Dendritic cell treated with granulocyte-macrophage colony-stimulating factor and Interleukin-4, amounts not matched to agents 40 ng/mL and 50 ng/mL, for 4 days (primary cell): ENCODE data around the gene PTPRN2.

ENCODE experiments used
- H3K27ac Mint-ChIP-seq: one replicate; pipeline ENCODE4 v1.8.0; 2022; ENCODE audit warnings: mild to moderate bottlenecking, mixed read lengths
- H3K27me3 Mint-ChIP-seq: one replicate; pipeline ENCODE4 v1.8.0; 2022; ENCODE audit warnings: mild to moderate bottlenecking, mixed read lengths
- H3K36me3 Mint-ChIP-seq: one replicate; pipeline ENCODE4 v1.8.0; 2022; ENCODE audit warnings: low read depth, mixed read lengths
- H3K4me1 Mint-ChIP-seq: one replicate; pipeline ENCODE4 v1.8.0; 2022; ENCODE audit warnings: low read depth, mixed read lengths
- H3K4me3 Mint-ChIP-seq: one replicate; pipeline ENCODE4 v1.8.0; 2022; ENCODE audit warnings: mild to moderate bottlenecking, moderate library complexity, mixed read lengths
- H3K9me3 Mint-ChIP-seq: one replicate; pipeline ENCODE4 v1.8.0; 2022; ENCODE audit warnings: mixed read lengths
- intact Hi-C: fragments of 100-400 bp; cut with micrococcal nuclease; formaldehyde crosslinking; loops from one replicate; pipeline ENCODE4 v1.15.0; 2022

Gene PTPRN2

GRCh38 chr7:157828881-157829280 lies 758.7 kb downstream of the PTPRN2 start:
- intact Hi-C loops: no loop called here
- H3K27me3 Mint-ChIP-seq: peaks cover 20% of the 10 kb centered on the region
- no peaks in the 10 kb centered on the region for H3K4me1 Mint-ChIP-seq
- H3K9me3 Mint-ChIP-seq: no peaks in the 10 kb centered on the region
- H3K4me3 Mint-ChIP-seq: no peak overlapping the region
- H3K27ac Mint-ChIP-seq: no peak overlapping the region
- H3K36me3 Mint-ChIP-seq: no peaks in the 10 kb centered on the region

GRCh38 chr7:157828190-157828589 lies 759.4 kb downstream of the PTPRN2 start:
- Mint-ChIP-seq H3K9me3 (no peaks in the 10 kb centered on the region), H3K27ac (no peak overlapping the region), H3K36me3 (no peaks in the 10 kb centered on the region), H3K4me3 (no peak overlapping the region), H3K4me1 (no peaks in the 10 kb centered on the region), H3K27me3 (peaks cover 20% of the 10 kb centered on the region)
- intact Hi-C loops: no loop called here

GRCh38 chr7:157827863-157828160 lies 759.8 kb downstream of the PTPRN2 start:
- peaks cover 20% of the 10 kb centered on the region for H3K27me3 Mint-ChIP-seq
- intact Hi-C loops: no loop called here
- no peaks in the 10 kb centered on the region for H3K4me1 Mint-ChIP-seq
- no peak overlapping the region for H3K4me3 Mint-ChIP-seq
- H3K27ac Mint-ChIP-seq: no peak overlapping the region
- no peaks in the 10 kb centered on the region for H3K36me3 Mint-ChIP-seq
- H3K9me3 Mint-ChIP-seq: no peaks in the 10 kb centered on the region

GRCh38 chr7:157827045-157827862 lies 760.4 kb downstream of the PTPRN2 start:
- Mint-ChIP-seq H3K4me3 (no peak overlapping the region), H3K9me3 (no peaks in the 10 kb centered on the region)
- intact Hi-C loops: no loop called here

GRCh38 chr7:157826566-157826965 lies 761.1 kb downstream of the PTPRN2 start:
- peaks cover 15% of the 10 kb centered on the region for H3K27me3 Mint-ChIP-seq
- H3K9me3 Mint-ChIP-seq: no peaks in the 10 kb centered on the region
- H3K27ac Mint-ChIP-seq: no peak overlapping the region
- no peaks in the 10 kb centered on the region for H3K36me3 Mint-ChIP-seq
- intact Hi-C loops: no loop called here
- H3K4me3 Mint-ChIP-seq: no peak overlapping the region
- H3K4me1 Mint-ChIP-seq: no peaks in the 10 kb centered on the region

More at GRCh38 chr7:157827045-157827862, 760.4 kb downstream of the PTPRN2 start:
- Mint-ChIP-seq H3K36me3 (no peaks in the 10 kb centered on the region), H3K4me1 (no peaks in the 10 kb centered on the region), H3K27me3 (peaks cover 17% of the 10 kb centered on the region), H3K27ac (no peak overlapping the region)

GRCh38 chr7:157825325-157825724 lies 762.3 kb downstream of the PTPRN2 start:
- H3K4me3 Mint-ChIP-seq: no peak overlapping the region
- H3K9me3 Mint-ChIP-seq: no peaks in the 10 kb centered on the region
- no peak overlapping the region for H3K27ac Mint-ChIP-seq
- no peaks in the 10 kb centered on the region for H3K4me1 Mint-ChIP-seq
- H3K27me3 Mint-ChIP-seq: peaks cover 9% of the 10 kb centered on the region
- intact Hi-C loops: no loop called here
- no peaks in the 10 kb centered on the region for H3K36me3 Mint-ChIP-seq

- intact Hi-C loops: no loop called here
- Mint-ChIP-seq H3K9me3 (no peaks in the 10 kb centered on the region), H3K4me1 (no peaks in the 10 kb centered on the region), H3K4me3 (no peak overlapping the region), H3K27me3 (peaks cover 8% of the 10 kb centered on the region), H3K27ac (no peak overlapping the region), H3K36me3 (no peaks in the 10 kb centered on the region)
Observed at GRCh38 chr7:157824819-157825121, 762.9 kb downstream of the PTPRN2 start.

- intact Hi-C loops: no loop called here
- peaks cover 5% of the 10 kb centered on the region for H3K27me3 Mint-ChIP-seq
- H3K4me3 Mint-ChIP-seq: no peak overlapping the region
- H3K9me3 Mint-ChIP-seq: no peaks in the 10 kb centered on the region
- no peak overlapping the region for H3K27ac Mint-ChIP-seq
- no peaks in the 10 kb centered on the region for H3K4me1 Mint-ChIP-seq
- no peaks in the 10 kb centered on the region for H3K36me3 Mint-ChIP-seq
Observed at GRCh38 chr7:157824011-157824818, 763.4 kb downstream of the PTPRN2 start.

GRCh38 chr7:157822688-157823031 lies 765.0 kb downstream of the PTPRN2 start:
- Mint-ChIP-seq H3K4me1 (no peaks in the 10 kb centered on the region), H3K27me3 (no peaks in the 10 kb centered on the region), H3K27ac (no peak overlapping the region), H3K9me3 (no peaks in the 10 kb centered on the region), H3K36me3 (no peaks in the 10 kb centered on the region), H3K4me3 (no peak overlapping the region)
- intact Hi-C loops: no loop called here

GRCh38 chr7:157821959-157822687 lies 765.5 kb downstream of the PTPRN2 start:
- intact Hi-C loops: no loop called here
- no peak overlapping the region for H3K4me3 Mint-ChIP-seq
- H3K27me3 Mint-ChIP-seq: no peaks in the 10 kb centered on the region
- H3K27ac Mint-ChIP-seq: no peak overlapping the region
- H3K9me3 Mint-ChIP-seq: no peaks in the 10 kb centered on the region
- H3K4me1 Mint-ChIP-seq: no peaks in the 10 kb centered on the region
- H3K36me3 Mint-ChIP-seq: no peaks in the 10 kb centered on the region

GRCh38 chr7:157820796-157821195 lies 766.8 kb downstream of the PTPRN2 start:
- Mint-ChIP-seq H3K36me3 (no peaks in the 10 kb centered on the region), H3K4me1 (no peaks in the 10 kb centered on the region)
- intact Hi-C loops: no loop called here

GRCh38 chr7:157819455-157819807 lies 768.2 kb downstream of the PTPRN2 start:
- no peaks in the 10 kb centered on the region for H3K9me3 Mint-ChIP-seq
- H3K27me3 Mint-ChIP-seq: peaks cover 1% of the 10 kb centered on the region
- no peaks in the 10 kb centered on the region for H3K36me3 Mint-ChIP-seq
- no peak overlapping the region for H3K4me3 Mint-ChIP-seq
- intact Hi-C loops: no loop called here
- no peaks in the 10 kb centered on the region for H3K4me1 Mint-ChIP-seq
- H3K27ac Mint-ChIP-seq: no peak overlapping the region

More at GRCh38 chr7:157820796-157821195, 766.8 kb downstream of the PTPRN2 start:
- no peak overlapping the region for H3K4me3 Mint-ChIP-seq
- no peaks in the 10 kb centered on the region for H3K9me3 Mint-ChIP-seq
- H3K27me3 Mint-ChIP-seq: peaks cover 1% of the 10 kb centered on the region
- no peak overlapping the region for H3K27ac Mint-ChIP-seq

- intact Hi-C loops: no loop called here
- no peak overlapping the region for H3K4me3 Mint-ChIP-seq
Observed at GRCh38 chr7:157818701-157819454, 768.7 kb downstream of the PTPRN2 start.

More at GRCh38 chr7:157818701-157819454, 768.7 kb downstream of the PTPRN2 start:
- H3K27me3 Mint-ChIP-seq: peaks cover 1% of the 10 kb centered on the region
- no peaks in the 10 kb centered on the region for H3K9me3 Mint-ChIP-seq
- H3K4me1 Mint-ChIP-seq: no peaks in the 10 kb centered on the region
- no peaks in the 10 kb centered on the region for H3K36me3 Mint-ChIP-seq
- H3K27ac Mint-ChIP-seq: no peak overlapping the region
